Keratinocyte (primary cell): ENCODE measurements around the gene SIRPG. TPM values are rescaled to one million over a fixed set of nuclear protein-coding genes. Genes with fewer than 3 reads are reported as not detected.
"Not testable (repeated sequence)": the region's sequence is repeated elsewhere in the genome, so short reads cannot be mapped to it uniquely, and the experiment has no call there.

ENCODE experiments used
- DNase-seq: peaks from one replicate; pipeline ENCODE4 v3.0.0-alpha.2; 2011; ENCODE audit warnings: low read depth, missing footprints, low spot score
- FAIRE-seq: peaks from 2 replicates; lab custom pipeline; 2011; peaks lifted over from hg19 to GRCh38; lab: Jason Lieb, UNC
- H2AFZ ChIP-seq: 2 replicates; pipeline ENCODE4 v1.6.0; 2012; ENCODE audit warnings: low read length, control low read depth, inconsistent platforms; ENCODE audit not compliant: control insufficient read depth
- H3K27ac ChIP-seq: 2 replicates; pipeline ENCODE4 v1.5.1; 2011; ENCODE audit warnings: low read length; ENCODE audit not compliant: control insufficient read depth, insufficient read depth
- H3K27me3 ChIP-seq: 3 replicates; pipeline ENCODE4 v1.6.0; 2011; ENCODE audit warnings: low read length; ENCODE audit not compliant: control insufficient read depth, insufficient read depth; ENCODE audit errors: extremely low read depth
- H3K36me3 ChIP-seq, 2 experiments: 2 replicates in 1 of 2; 3 replicates in 1 of 2; pipeline ENCODE4 v1.5.1; 2011; ENCODE audit warnings: low read length in 2 of 2, mild to moderate bottlenecking in 1 of 2; ENCODE audit not compliant: control insufficient read depth in 2 of 2, insufficient read depth in 2 of 2; ENCODE audit errors: extremely low read depth in 1 of 2
- H3K4me1 ChIP-seq: 3 replicates; pipeline ENCODE4 v1.5.1; 2011; ENCODE audit warnings: low read length; ENCODE audit not compliant: control insufficient read depth, insufficient read depth; ENCODE audit errors: extremely low read depth
- H3K4me2 ChIP-seq: 3 replicates; pipeline ENCODE4 v1.6.0; 2011; ENCODE audit warnings: low read depth, low read length; ENCODE audit not compliant: control insufficient read depth, insufficient read depth; ENCODE audit errors: extremely low read depth
- H3K4me3 ChIP-seq, 3 experiments: fragments of 200-600 bp in 1 of 3; sonication (generic) in 1 of 3; 2 replicates in 2 of 3; 3 replicates in 1 of 3; pipeline ENCODE4 v1.5.1; 2011 to 2016; ENCODE audit warnings: low read length in 3 of 3, mild to moderate bottlenecking in 3 of 3, control low read depth in 2 of 3, inconsistent platforms in 1 of 3, low read depth in 1 of 3, mixed read lengths in 1 of 3, mixed run types in 1 of 3, moderate library complexity in 1 of 3; ENCODE audit not compliant: control insufficient read depth in 2 of 3, insufficient read depth in 2 of 3; ENCODE audit errors: extremely low read depth in 1 of 3
- H3K79me2 ChIP-seq: 2 replicates; pipeline ENCODE4 v1.6.0; 2012; ENCODE audit warnings: low read length; ENCODE audit not compliant: control insufficient read depth, insufficient read depth
- H3K9ac ChIP-seq: 3 replicates; pipeline ENCODE4 v1.6.0; 2011; ENCODE audit warnings: low read length; ENCODE audit not compliant: control insufficient read depth, insufficient read depth; ENCODE audit errors: extremely low read depth
- H3K9me1 ChIP-seq: 3 replicates; pipeline ENCODE4 v1.6.0; 2011; ENCODE audit warnings: low read length; ENCODE audit not compliant: control insufficient read depth, insufficient read depth; ENCODE audit errors: extremely low read depth
- H3K9me3 ChIP-seq: 2 replicates; pipeline ENCODE4 v1.5.1; 2012; ENCODE audit warnings: low read depth, low read length; ENCODE audit not compliant: control insufficient read depth
- H4K20me1 ChIP-seq: 3 replicates; pipeline ENCODE4 v1.6.0; 2011; ENCODE audit warnings: low read length; ENCODE audit not compliant: control insufficient read depth, insufficient read depth; ENCODE audit errors: extremely low read depth
- EZH2 ChIP-seq: IDR thresholded peaks from one replicate; pipeline ENCODE4 v1.6.1; 2012; ENCODE audit warnings: inconsistent platforms, mild to moderate bottlenecking, low read length, moderate library complexity
- dilution Hi-C: fragments of 300-500 bp; cut with MboI; formaldehyde crosslinking; loops from one replicate; pipeline ENCODE4 v1.7.0; 2020; ENCODE audit warnings: low sequenced_read_pairs; ENCODE audit not compliant: extremely low pct_ligation_motif_present
- polyA plus RNA-seq, 5 experiments: library from polyadenylated mRNA; depleted of rRNA in 3 of 5; stranded (reverse) in 3 of 5; stranded (forward) in 1 of 5; unstranded in 1 of 5; fragments of >200 nt; gene quantifications; 1 replicate in 1 of 5; 2 replicates in 3 of 5; 3 replicates in 1 of 5; pipeline versions ENCODE4 v1.2.1 to v1.2.3, GENCODE V29; 2011 to 2012; ENCODE audit warnings: missing spikeins in 2 of 5, low read depth in 1 of 5, low replicate concordance in 1 of 5
- TF ChIP-seq, protein P1 (sequence below), 3 experiments: IDR thresholded peaks in 1 of 3; conservative IDR thresholded peaks in 1 of 3; optimal IDR thresholded peaks in 1 of 3; 2 replicates in 2 of 3; 3 replicates in 1 of 3; pipeline versions ENCODE3 to v1.5.1; 2011; ENCODE audit warnings: low read length in 3 of 3, mild to moderate bottlenecking in 3 of 3, moderate library complexity in 2 of 3, control low read depth in 1 of 3, inconsistent platforms in 1 of 3; ENCODE audit not compliant: insufficient read depth in 2 of 3; ENCODE audit errors: extremely low read depth in 1 of 3

SIRPG gene
- polyA plus RNA-seq, 1 donor (not counting 4 experiments of a cell fraction or from before 2014, with no cell fraction given): not detected

DNA sequence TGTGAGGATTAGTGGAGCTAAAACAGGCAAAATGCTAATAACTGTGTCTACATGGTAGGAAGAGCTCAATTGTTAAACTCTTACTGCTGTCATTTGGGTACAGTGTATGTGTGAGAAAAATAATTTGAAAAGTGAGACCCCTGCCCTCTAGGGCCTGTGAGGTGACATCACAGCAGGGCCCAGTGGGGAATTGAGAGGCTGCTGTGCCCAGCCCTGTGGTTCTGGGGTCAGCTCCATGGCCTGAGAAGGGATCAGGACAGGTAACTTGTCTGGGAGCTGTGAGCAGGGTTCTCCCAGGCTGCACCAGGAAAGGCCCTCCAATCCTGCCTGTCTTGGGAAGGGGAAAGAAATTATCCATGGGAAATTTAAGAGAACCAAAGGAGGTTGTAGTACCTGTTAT, 39.1 kb downstream of the SIRPG start:
- no peaks in the 10 kb centered on the region for H3K36me3 ChIP-seq

DNA sequence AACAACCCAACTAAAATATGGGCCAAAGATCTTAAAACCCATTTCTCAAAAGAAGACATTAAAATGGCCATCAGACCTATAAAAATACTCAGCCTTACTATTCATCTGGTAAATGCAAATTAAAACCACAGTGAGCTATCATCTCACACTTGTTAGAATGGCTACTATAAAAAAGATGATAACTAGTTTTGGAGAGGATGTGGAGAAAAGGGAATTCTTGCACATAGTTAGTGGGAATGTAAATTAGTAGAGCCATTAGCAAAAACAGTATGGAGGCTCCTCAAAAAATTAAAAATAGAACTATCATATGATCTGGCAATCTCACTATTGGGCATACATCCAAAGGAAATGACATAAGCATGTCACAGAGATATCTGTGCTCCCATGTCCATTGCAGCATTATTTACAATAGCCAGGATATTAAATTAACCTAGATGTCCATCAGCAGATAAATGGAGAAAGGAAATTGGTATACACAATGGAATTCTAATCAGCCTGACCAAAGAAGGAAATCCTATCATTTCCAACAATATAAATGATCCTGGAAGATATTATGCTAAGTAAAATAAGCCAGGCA, 40.6 kb downstream of the SIRPG start:
- Histone ChIP-seq H2AFZ (no peak overlapping the region), H3K4me2 (no peak overlapping the region), H3K4me1 (no peaks in the 10 kb centered on the region), H3K9ac (no peak overlapping the region), H3K4me3 (no peak overlapping the region), H3K79me2 (no peaks in the 10 kb centered on the region), H3K9me1 (no peaks in the 10 kb centered on the region), H3K27me3 (no peaks in the 10 kb centered on the region), H4K20me1 (no peaks in the 10 kb centered on the region), H3K36me3 (no peaks in the 10 kb centered on the region), H3K9me3 (no peaks in the 10 kb centered on the region), H3K27ac (no peak overlapping the region)
- FAIRE-seq: no peak
- dilution Hi-C loops: no loop called here
- no peak for DNase-seq
- TF ChIP-seq, protein P1, sequence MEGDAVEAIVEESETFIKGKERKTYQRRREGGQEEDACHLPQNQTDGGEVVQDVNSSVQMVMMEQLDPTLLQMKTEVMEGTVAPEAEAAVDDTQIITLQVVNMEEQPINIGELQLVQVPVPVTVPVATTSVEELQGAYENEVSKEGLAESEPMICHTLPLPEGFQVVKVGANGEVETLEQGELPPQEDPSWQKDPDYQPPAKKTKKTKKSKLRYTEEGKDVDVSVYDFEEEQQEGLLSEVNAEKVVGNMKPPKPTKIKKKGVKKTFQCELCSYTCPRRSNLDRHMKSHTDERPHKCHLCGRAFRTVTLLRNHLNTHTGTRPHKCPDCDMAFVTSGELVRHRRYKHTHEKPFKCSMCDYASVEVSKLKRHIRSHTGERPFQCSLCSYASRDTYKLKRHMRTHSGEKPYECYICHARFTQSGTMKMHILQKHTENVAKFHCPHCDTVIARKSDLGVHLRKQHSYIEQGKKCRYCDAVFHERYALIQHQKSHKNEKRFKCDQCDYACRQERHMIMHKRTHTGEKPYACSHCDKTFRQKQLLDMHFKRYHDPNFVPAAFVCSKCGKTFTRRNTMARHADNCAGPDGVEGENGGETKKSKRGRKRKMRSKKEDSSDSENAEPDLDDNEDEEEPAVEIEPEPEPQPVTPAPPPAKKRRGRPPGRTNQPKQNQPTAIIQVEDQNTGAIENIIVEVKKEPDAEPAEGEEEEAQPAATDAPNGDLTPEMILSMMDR (optimal IDR thresholded peaks at IDR 0.05 in 1 of 3, IDR thresholded peaks at IDR 0.05 in 1 of 3, conservative IDR thresholded peaks at IDR 0.05 in 1 of 3; ENCODE audit: extremely low read depth in 1 of 3, insufficient read depth in 2 of 3, low read length in 3 of 3): no peak
- no peak for TF ChIP-seq EZH2

More for the DNA sequence above, 39.1 kb downstream of the SIRPG start:
- Histone ChIP-seq H2AFZ (no peak overlapping the region), H3K27ac (no peak overlapping the region), H3K27me3 (no peaks in the 10 kb centered on the region), H3K9me3 (no peaks in the 10 kb centered on the region), H4K20me1 (no peaks in the 10 kb centered on the region), H3K79me2 (no peaks in the 10 kb centered on the region), H3K4me1 (no peaks in the 10 kb centered on the region), H3K4me3 (no peak overlapping the region), H3K4me2 (no peak overlapping the region), H3K9ac (no peak overlapping the region), H3K9me1 (no peaks in the 10 kb centered on the region)
- no peak for DNase-seq
- no peak for TF ChIP-seq EZH2
- TF ChIP-seq, protein P1 (optimal IDR thresholded peaks at IDR 0.05 in 1 of 3, IDR thresholded peaks at IDR 0.05 in 1 of 3, conservative IDR thresholded peaks at IDR 0.05 in 1 of 3; ENCODE audit: extremely low read depth in 1 of 3, insufficient read depth in 2 of 3, low read length in 3 of 3): no peak
- no peak for FAIRE-seq
- dilution Hi-C loops: no loop called here

DNA sequence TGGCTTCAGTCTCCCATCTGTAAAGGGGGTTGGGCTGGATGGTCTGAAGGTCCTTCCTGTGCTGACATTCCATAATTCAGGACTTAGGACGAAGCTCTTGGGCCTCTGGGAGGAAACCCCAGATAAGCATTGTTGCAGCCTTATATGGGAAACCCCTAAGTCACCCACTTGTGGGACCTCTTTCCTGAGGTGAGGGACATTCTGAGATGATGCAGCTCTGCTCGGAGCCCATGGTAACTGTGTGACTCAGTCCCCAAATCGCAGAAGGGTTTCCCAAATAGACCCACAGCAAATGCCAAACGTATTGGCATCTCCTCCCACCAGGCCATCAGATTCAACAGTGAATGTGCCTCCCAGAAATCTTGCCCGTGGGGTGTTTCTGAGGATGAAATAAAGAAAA, 47.2 kb downstream of the SIRPG start:
- H3K36me3 ChIP-seq, FAIRE-seq, H3K79me2 ChIP-seq, H3K4me3 ChIP-seq, H3K27me3 ChIP-seq, H3K4me1 ChIP-seq, DNase-seq, H3K9me3 ChIP-seq, H3K9me1 ChIP-seq, H4K20me1 ChIP-seq, H3K27ac ChIP-seq, dilution Hi-C loops, H3K9ac ChIP-seq, H3K4me2 ChIP-seq, H2AFZ ChIP-seq: not testable (repeated sequence)
